Measurements from ENCODE around the gene ANO1. TPM values are rescaled to one million over a fixed set of nuclear protein-coding genes. Genes with fewer than 3 reads are reported as not detected.

Gene ANO1
- total RNA-seq, 1 experiment from 2014 or later = 10.9 TPM

DNA sequence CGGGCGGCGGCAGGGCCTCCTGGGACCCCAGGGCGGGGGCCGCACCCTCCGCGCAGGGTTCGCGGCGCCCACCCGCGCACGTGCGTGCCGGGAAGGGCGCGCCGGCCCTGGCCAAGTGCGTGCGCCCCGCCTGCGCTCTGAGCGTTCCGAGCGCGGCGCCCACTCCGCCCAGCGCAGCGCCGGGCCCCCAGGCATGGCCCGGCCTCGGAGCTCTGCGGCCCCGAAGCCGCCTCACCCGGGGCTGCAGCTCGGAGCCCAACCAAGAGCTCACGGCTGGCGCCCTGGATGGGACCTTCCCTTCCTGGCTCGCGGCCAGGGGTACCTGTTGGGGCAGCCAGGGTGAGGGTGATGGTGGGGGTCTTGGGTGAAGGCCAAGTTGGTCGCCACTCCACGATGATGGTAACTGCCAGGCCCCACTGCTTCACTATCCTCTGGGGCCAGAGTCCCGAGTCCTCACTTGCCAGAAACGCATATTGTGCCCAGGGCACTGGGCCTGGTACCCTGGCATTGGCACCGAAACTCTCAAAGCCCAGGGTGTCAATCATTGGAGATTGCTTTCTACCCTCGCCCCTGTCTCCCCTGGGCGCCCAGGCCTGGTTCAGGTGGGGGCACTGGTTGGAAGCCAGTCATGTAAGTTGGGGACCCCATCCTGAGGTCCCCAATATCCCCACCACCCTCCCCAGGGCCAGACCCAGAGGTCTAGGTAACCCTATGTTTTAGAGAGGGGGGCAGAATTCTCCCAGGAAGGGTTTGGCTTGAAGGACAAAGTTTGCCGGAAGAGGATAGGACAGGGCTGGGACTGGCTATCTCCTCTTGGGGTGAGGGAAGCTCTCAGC is 882 bp downstream of the ANO1 start:
- no peak overlapping the region for H2AFZ ChIP-seq (ENCODE audit: low read length)
- H3K4me3 Mint-ChIP-seq = peak overlapping the region; percentile 48 to 67; a peak in 3 of 5 replicates
- no peak overlapping the region for H2BK12ac ChIP-seq (ENCODE audit: insufficient read length, low read depth, low read length)
- no peak overlapping the region for H4K5ac ChIP-seq (ENCODE audit: insufficient read length, low read depth, low read length)
- H4K91ac ChIP-seq (ENCODE audit: insufficient read length, low read depth, low read length) = no peak overlapping the region
- H3T11ph ChIP-seq (ENCODE audit: low read length) = no peak overlapping the region
- H3K4me1 Mint-ChIP-seq = peaks cover 24 to 33% of the 10 kb centered on the region in 2 experiments
- no peak overlapping the region for H3K18ac ChIP-seq (ENCODE audit: insufficient read length, low read depth, low read length)
- H3K23ac ChIP-seq (ENCODE audit: insufficient read length, low read depth, low read length) = no peak overlapping the region
- H3K14ac ChIP-seq (ENCODE audit: insufficient read depth, low read length) = no peak overlapping the region
- peak overlapping the region; percentile 48 for H3K4me2 ChIP-seq (ENCODE audit: insufficient read depth, insufficient read length, low read length)
- TF ChIP-seq, protein P1, sequence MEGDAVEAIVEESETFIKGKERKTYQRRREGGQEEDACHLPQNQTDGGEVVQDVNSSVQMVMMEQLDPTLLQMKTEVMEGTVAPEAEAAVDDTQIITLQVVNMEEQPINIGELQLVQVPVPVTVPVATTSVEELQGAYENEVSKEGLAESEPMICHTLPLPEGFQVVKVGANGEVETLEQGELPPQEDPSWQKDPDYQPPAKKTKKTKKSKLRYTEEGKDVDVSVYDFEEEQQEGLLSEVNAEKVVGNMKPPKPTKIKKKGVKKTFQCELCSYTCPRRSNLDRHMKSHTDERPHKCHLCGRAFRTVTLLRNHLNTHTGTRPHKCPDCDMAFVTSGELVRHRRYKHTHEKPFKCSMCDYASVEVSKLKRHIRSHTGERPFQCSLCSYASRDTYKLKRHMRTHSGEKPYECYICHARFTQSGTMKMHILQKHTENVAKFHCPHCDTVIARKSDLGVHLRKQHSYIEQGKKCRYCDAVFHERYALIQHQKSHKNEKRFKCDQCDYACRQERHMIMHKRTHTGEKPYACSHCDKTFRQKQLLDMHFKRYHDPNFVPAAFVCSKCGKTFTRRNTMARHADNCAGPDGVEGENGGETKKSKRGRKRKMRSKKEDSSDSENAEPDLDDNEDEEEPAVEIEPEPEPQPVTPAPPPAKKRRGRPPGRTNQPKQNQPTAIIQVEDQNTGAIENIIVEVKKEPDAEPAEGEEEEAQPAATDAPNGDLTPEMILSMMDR (conservative IDR thresholded peaks at IDR 0.05) = no peak
- no peak overlapping the region for H3K4ac ChIP-seq (ENCODE audit: low read depth, low read length)
- no peak overlapping the region for H3K56ac ChIP-seq (ENCODE audit: insufficient read length, low read depth, low read length)
- H3K27ac ChIP-seq (ENCODE audit: insufficient read length, low read depth, low read length) = no peak overlapping the region
- no peak overlapping the region for H3K9ac ChIP-seq (ENCODE audit: extremely low read depth, insufficient read length, low read length)
- H4K20me1 ChIP-seq (ENCODE audit: control insufficient read depth, insufficient read depth, insufficient read length) = no peaks in the 10 kb centered on the region
- H3K9me3 Mint-ChIP-seq = no peaks in the 10 kb centered on the region
- no peak overlapping the region for H2BK20ac ChIP-seq (ENCODE audit: low read depth, low read length, poor library complexity, severe bottlenecking)
- peaks cover under 1% of the 10 kb centered on the region; the same call in 1 of the 2 replicates for H3K4me1 ChIP-seq (ENCODE audit: insufficient read depth, low read length)
- H3K27me3 Mint-ChIP-seq (ENCODE audit: low read depth) = peaks cover 77% of the 10 kb centered on the region
- H3K79me2 ChIP-seq (ENCODE audit: insufficient read depth, low read length) = no peaks in the 10 kb centered on the region
- no peaks in the 10 kb centered on the region; a peak in 1 of 7 replicates for H3K36me3 Mint-ChIP-seq (ENCODE audit: insufficient read depth in 1 of 3, low read depth in 3 of 3)
- H4K8ac ChIP-seq (replicated peaks; ENCODE audit: insufficient read length, low read depth, low read length) = no peak overlapping the region
- no peaks in the 10 kb centered on the region for H3K79me1 ChIP-seq (ENCODE audit: insufficient read depth, low read depth, low read length, poor library complexity, severe bottlenecking)
- DNase-seq = no peak
- no peak overlapping the region for H2BK15ac ChIP-seq (ENCODE audit: low read depth, low read length)
- no peak overlapping the region for H2BK120ac ChIP-seq (ENCODE audit: low read depth, low read length, poor library complexity, severe bottlenecking)
- no CpG with 5 or more reads among the region's 50 CpGs for WGBS (ENCODE audit: extremely low coverage, insufficient read length, low lambda C conversion rate)
- no peaks in the 10 kb centered on the region for H3K9me3 ChIP-seq (ENCODE audit: control insufficient read depth, low read depth, low read length)
- H3K27ac Mint-ChIP-seq = no peak overlapping the region
- peaks cover 4% of the 10 kb centered on the region for H3K23me2 ChIP-seq (ENCODE audit: insufficient read length, low read depth, low read length, poor library complexity, severe bottlenecking)
- H3K27me3 ChIP-seq (ENCODE audit: insufficient read depth, low read length) = peaks cover 24% of the 10 kb centered on the region; the same call in 1 of the 2 replicates
- no peak overlapping the region for H2BK5ac ChIP-seq (ENCODE audit: insufficient read length, low read length)
- no peak overlapping the region for H2AK5ac ChIP-seq (ENCODE audit: insufficient read length, low read length)

Data from H9 (cell line).